HG02759 (cell line): ENCODE results near the gene TEC.
"Not testable (repeated sequence)": the region's sequence is repeated elsewhere in the genome, so short reads cannot be mapped to it uniquely, and the experiment has no call there.

Source experiments
- ATAC-seq: cut with Tn5 transposase; IDR thresholded peaks from one replicate; pipeline ENCODE4 v1.9.1; 2021; ENCODE audit warnings: mild to moderate bottlenecking, moderate library complexity; ENCODE audit not compliant: unreplicated experiment

The TEC gene

DNA sequence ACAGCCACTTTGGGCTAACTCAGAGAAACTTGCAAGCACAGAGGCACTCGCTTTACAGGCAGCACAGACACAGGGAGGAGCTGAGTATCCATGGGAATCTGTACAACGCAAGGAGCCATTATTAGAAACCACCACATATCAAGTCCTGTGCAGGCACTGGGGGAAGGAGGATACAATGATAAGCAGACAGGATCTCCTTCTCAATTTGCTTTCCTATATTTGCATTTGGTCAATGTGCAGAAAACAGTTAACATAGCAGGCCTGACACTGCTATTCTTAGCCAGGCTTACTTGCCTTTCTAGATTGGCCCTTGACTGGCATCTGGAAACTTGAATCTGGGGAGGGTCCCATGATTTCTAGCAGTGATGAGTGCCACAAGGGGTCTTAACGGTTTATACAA lies 65.8 kb downstream of the TEC start:
- peak; percentile 25 for ATAC-seq

DNA sequence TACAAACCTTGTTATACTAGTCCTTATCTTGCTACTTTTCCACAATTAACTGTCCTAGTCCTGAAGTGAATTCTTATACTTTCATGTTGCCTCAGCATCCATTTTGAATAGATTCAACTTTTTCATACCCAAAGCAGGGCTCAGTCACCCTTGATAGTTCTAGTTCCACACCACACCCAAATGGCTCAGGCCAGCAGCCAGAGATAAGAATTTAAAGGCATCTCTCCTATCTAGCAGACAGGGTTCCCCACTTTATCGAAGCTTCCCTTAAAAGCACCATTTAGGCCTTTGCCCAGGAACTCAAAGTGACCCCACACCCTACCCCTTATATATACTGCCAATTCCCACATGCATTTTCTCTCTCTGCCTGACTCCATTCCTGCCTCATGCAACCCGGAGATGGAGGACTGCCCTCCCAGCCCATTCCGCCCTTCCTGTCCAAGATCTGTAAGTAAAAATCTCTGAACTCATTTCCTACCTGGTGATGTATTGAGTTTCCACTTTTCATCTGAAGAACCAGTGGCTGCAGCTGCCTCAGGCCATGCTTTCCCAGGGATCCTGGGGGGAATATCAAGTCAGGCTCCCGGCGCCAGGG lies 71.9 kb downstream of the TEC start:
- ATAC-seq, result peak; percentile 36

- peak; percentile 68 for ATAC-seq
Measured at GRCh38 chr4:48196758-48197504, 72.7 kb downstream of the TEC start.

GRCh38 chr4:48195853-48196252 lies 73.8 kb downstream of the TEC start:
- no peak for ATAC-seq

GRCh38 chr4:48195374-48195773 lies 74.3 kb downstream of the TEC start:
- ATAC-seq, result no peak

DNA sequence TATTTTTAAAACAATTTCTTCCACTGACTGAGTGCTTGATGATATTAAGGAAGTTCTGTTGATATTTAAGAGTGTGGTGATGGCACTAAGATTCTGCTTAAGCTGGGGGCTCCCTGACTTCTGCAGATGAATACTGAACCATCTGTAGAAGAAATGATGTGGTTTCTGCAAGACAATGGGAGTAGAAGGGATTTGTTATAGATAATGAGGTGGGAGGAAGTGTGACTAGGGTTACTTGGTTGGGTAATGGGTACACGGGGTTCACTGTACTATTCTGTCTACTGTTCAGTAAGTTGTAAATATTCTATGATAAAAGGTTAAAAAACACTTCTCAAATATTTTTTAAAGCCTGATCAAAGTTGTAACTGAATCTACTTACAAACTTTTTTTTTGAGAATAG lies 74.7 kb downstream of the TEC start:
- no peak for ATAC-seq

- ATAC-seq, result no peak
Measured at GRCh38 chr4:48193921-48194468, 75.6 kb downstream of the TEC start.

DNA sequence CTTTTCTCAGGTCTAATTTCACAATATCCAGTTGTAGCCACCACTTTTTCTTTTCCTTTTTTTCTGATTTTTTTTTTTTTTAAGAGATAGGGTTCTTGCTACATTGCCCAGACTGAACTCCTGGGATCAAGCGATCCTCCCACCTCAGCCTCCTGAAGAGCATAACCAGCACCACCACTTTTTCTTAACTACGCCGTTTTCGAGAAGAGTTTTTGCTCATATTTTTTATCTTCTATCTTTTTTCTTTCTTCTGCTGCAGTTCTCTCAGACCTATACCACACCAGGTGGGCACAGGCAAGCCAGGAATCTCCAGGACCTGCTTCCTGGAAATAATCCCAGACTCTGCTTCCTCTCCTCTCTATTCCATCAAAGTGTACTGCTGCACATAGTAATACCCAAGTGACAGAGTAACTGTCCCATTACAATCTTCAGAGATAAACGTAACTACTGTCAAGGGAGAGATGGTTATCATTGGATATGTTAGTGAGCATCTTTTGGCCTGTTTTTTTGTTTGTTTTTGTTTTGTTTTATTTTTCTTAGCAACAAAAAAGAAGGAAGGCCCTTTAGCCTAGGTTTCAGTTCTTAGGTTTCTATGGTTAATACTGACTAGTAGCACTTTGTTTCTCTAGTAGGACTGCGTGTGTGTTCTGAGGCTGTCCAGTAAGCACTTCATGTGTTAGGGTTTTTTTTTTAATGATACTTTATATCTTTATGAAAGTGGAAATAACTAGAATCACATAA lies 76.4 kb downstream of the TEC start:
- ATAC-seq, result no peak

GRCh38 chr4:48191758-48192157 lies 77.9 kb downstream of the TEC start:
- ATAC-seq, result no peak

- ATAC-seq, result peak; percentile 47
Measured at GRCh38 chr4:48190839-48191238, 78.8 kb downstream of the TEC start.

DNA sequence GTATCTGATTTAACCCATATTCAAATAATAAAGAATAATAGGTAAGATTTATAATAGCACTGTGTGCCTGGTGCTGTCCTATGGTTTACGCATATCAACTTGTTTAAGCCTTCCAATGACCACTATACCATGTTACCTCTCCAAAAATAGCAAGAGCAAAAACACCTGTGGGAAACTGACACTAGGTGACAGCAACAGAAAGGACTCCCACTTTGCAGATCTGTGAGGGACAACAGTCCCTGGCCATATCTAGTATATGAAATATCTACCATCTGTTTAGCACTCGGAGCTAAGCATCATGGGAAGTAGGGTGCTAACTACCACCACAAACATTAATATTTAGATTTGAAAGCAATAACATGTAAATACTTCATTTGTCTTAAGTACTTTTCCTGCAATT lies 79.9 kb downstream of the TEC start:
- ATAC-seq, result no peak

DNA sequence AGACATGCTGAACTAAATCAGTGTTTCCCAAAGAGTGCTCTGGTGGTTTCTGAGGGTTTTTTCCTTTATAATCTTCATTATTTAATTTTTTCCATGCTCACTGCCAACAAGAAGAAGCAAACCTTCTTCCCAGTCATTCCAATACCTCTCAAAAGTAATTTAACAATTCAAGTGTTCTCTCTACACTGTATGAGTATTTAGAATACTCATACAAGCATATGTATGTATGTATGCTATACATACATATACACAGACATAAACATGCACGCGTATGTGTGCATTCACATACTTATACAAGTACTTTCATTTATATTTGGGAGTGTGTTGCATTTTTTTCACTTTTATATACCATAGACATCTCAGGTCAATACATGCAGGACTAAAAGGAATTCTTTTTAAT lies 81.2 kb downstream of the TEC start:
- ATAC-seq, result no peak

GRCh38 chr4:48187813-48188212 lies 81.8 kb downstream of the TEC start:
- no peak for ATAC-seq

DNA sequence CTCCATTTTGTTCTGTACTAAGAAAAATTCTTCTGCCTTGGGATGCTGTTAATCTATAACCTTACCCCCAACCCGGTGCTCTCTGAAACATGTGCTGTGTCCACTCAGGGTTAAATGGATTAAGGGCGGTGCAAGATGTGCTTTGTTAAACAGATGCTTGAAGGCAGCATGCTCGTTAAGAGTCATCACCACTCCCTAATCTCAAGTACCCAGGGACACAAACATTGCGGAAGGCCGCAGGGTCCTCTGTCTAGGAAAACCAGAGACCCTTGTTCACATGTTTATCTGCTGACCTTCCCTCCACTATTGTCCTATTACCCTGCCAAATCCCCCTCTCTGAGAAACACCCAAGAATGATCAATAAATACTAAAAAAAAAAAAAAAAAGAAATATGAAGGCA lies 82.6 kb downstream of the TEC start:
- ATAC-seq, result not testable (repeated sequence)

DNA sequence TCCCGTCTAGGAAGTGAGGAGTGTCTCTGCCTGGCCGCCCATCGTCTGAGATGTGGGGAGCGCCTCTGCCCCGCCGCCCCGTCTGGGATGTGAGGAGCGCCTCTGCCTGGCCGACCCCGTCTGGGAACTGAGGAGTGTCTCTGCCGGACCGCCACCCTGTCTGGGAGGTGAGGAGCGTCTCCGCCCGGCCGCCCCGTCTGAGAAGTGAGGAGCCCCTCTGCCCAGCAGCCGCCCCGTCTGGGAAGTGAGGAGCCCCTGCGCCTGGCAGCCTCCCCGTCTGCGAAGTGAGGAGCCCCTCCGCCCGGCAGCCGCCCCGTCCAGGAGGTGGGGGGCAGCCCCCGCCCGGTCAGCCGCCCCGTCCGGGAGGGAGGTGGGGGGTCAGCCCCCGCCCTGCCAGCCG lies 83.2 kb downstream of the TEC start:
- not testable (repeated sequence) for ATAC-seq

DNA sequence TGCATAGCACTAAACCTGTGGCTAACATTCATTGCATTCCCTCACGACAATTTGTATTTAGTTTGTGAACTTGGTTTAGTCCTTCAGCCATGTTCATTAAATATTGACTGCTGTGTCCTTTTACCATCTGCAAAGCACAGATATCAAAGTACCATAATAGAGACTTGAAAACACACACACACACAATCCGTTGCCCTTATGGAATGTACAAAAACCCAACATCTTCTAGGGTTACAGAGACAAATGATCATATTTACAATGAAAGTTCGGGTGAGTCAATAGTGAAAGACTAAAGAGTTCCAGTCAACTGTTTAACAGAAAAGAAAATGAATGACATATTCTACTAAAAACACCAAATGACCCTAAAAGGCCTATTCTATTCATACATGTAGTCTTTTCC lies 84.8 kb downstream of the TEC start:
- ATAC-seq, result no peak

- no peak for ATAC-seq
Measured at GRCh38 chr4:48180234-48180633, 89.4 kb downstream of the TEC start.

DNA sequence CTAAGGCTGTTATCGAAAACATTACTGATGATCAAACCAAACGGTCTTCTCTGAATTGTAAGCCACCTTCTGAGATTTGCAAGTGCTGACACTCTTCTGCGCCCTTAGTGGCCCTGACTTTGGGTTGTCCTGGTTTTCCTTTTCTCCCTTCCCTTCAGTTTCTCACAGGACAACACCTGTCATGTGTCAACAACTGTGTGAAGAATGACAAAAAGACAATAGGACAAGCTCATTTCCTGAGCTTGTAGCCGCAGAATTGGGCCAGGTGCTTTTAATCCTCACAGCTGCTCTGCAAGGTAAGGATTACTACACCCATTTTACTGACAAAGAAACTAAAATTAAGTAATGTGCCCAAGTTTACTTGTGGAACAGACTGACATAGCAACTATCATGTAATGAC lies 90.7 kb downstream of the TEC start:
- no peak for ATAC-seq

DNA sequence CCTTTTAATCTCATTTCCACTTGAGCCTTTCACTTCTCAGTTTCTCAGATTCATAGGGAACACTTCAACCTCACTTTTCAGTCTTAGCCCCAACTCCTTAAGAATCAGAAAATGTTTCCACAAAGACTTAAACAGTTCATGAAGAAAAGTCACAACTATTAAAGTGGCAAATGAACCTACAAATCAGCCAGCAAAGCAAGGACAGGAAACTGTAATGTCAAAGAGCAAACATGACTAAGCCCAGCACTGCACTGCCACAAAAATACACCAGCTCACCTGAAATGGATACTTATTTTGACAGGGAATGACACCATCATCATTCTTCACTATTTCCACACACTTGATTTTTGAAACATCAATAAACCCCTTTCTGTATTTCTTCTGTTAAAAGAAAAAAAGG lies 93.8 kb downstream of the TEC start:
- no peak for ATAC-seq

- no peak for ATAC-seq
Measured at GRCh38 chr4:48175328-48175727, 94.3 kb downstream of the TEC start.

GRCh38 chr4:48173056-48173991 lies 96.3 kb downstream of the TEC start:
- ATAC-seq, result peak; percentile 76
